SK-N-SH (cell line): ENCODE data around the gene FAT1. TPM values are rescaled to one million over a fixed set of nuclear protein-coding genes. Genes with fewer than 3 reads are reported as not detected.
"Not testable (repeated sequence)": the region's sequence is repeated elsewhere in the genome, so short reads cannot be mapped to it uniquely, and the experiment has no call there.

Experiments used
- CTCF ChIA-PET: fragments of 300-600, 350-600 bp; formaldehyde crosslinking; extraction: SDS; loops from one replicate; lab custom pipeline; 2021; lab: Yijun Ruan, JAX
- POLR2A ChIA-PET: fragments of 350-600 bp; sonication (Branson Sonifier 250); formaldehyde crosslinking; extraction: SDS; loops from one replicate; lab custom pipeline; 2020; ENCODE audit warnings: antibody characterized with exemption, inconsistent platforms; lab: Yijun Ruan, JAX
- DNase-seq: peaks from one replicate; pipeline ENCODE4 v3.0.0; 2012
- H2AFZ ChIP-seq: fragments of 200-600 bp; sonication (generic); 2 replicates; pipeline ENCODE4 v1.8.1; 2016; ENCODE audit warnings: antibody characterized with exemption, mild to moderate bottlenecking, low read depth
- H3F3A ChIP-seq: fragments of 200-600 bp; sonication (generic); replicated peaks from 2 replicates; pipeline ENCODE3; 2016; ENCODE audit warnings: antibody characterized with exemption, mild to moderate bottlenecking; ENCODE audit not compliant: insufficient read depth
- H3K27ac ChIP-seq, 2 experiments: fragments of 200-500 bp in 1 of 2; fragments of 200-600 bp in 1 of 2; sonication (Bioruptor generic) in 1 of 2; sonication (generic), shearing (Covaris generic) in 1 of 2; 2 replicates each; pipeline versions ENCODE4 v1.5.1 to v1.6.1; 2014 to 2016; ENCODE audit warnings: low read depth in 2 of 2, inconsistent platforms in 1 of 2, low read length in 1 of 2, mild to moderate bottlenecking in 1 of 2, mixed read lengths in 1 of 2
- H3K27me3 ChIP-seq: fragments of 200-600 bp; sonication (generic), shearing (Covaris generic); 2 replicates; pipeline ENCODE4 v1.6.1; 2016; ENCODE audit warnings: mixed run types; ENCODE audit not compliant: insufficient read depth
- H3K36me3 ChIP-seq, 2 experiments: fragments of 200-500 bp in 1 of 2; fragments of 200-600 bp in 1 of 2; sonication (Bioruptor generic) in 1 of 2; sonication (generic) in 1 of 2; replicated peaks in 1 of 2; 2 replicates each; pipeline versions ENCODE3 to v1.5.1; 2014 to 2016; ENCODE audit warnings: low read length in 1 of 2, mild to moderate bottlenecking in 1 of 2; ENCODE audit not compliant: insufficient read depth in 2 of 2, control insufficient read depth in 1 of 2
- H3K4me1 ChIP-seq, 2 experiments: fragments of 200-500 bp in 1 of 2; fragments of 200-600 bp in 1 of 2; sonication (Bioruptor generic) in 1 of 2; sonication (generic), shearing (Covaris generic) in 1 of 2; 2 replicates each; pipeline versions ENCODE4 v1.5.1 to v1.6.1; 2014 to 2016; ENCODE audit warnings: low read depth in 1 of 2, low read length in 1 of 2, mixed run types in 1 of 2; ENCODE audit not compliant: insufficient read depth in 2 of 2, control insufficient read depth in 1 of 2
- H3K4me2 ChIP-seq: fragments of 200-600 bp; sonication (generic), shearing (Covaris generic); 2 replicates; pipeline ENCODE4 v1.6.1; 2017; ENCODE audit warnings: mixed run types
- H3K4me3 ChIP-seq, 2 experiments: fragments of 200-500 bp in 1 of 2; fragments of 200-600 bp in 1 of 2; sonication (Bioruptor generic) in 1 of 2; sonication (generic), shearing (Covaris generic) in 1 of 2; 2 replicates each; pipeline versions ENCODE4 v1.5.1 to v1.8.1; 2014 to 2016; ENCODE audit warnings: low read depth in 2 of 2, inconsistent platforms in 1 of 2, low read length in 1 of 2, mild to moderate bottlenecking in 1 of 2, mixed read lengths in 1 of 2, moderate library complexity in 1 of 2
- H3K79me2 ChIP-seq: fragments of 200-600 bp; sonication (generic); 2 replicates; pipeline ENCODE4 v1.8.1; 2017; ENCODE audit warnings: mild to moderate bottlenecking; ENCODE audit not compliant: insufficient read depth
- H3K9ac ChIP-seq: fragments of 200-600 bp; sonication (generic); 2 replicates; pipeline ENCODE4 v1.6.1; 2017; ENCODE audit warnings: mixed run types
- H3K9me2 ChIP-seq: fragments of 200-600 bp; sonication (generic); 2 replicates; pipeline ENCODE4 v1.6.1; 2017; ENCODE audit warnings: mixed run types
- H3K9me3 ChIP-seq: fragments of 200-600 bp; sonication (generic); 2 replicates; pipeline ENCODE4 v1.6.1; 2017; ENCODE audit warnings: mixed run types, mild to moderate bottlenecking, moderate library complexity
- H4K20me1 ChIP-seq: fragments of 200-600 bp; sonication (generic); 2 replicates; pipeline ENCODE4 v1.6.1; 2017; ENCODE audit warnings: mild to moderate bottlenecking, mixed run types; ENCODE audit not compliant: insufficient read depth
- CHD2 ChIP-seq: fragments of 150-350 bp; IDR thresholded peaks from 2 replicates; pipeline ENCODE4 v1.6.1; 2018; ENCODE audit warnings: low read length; ENCODE audit not compliant: partially characterized antibody
- ELF1 ChIP-seq: IDR thresholded peaks from 2 replicates; pipeline ENCODE4 v1.4.0; 2012
- EP300 ChIP-seq, 2 experiments: IDR thresholded peaks; 2 replicates each; pipeline versions ENCODE4 v1.4.0 to v1.6.1; 2012; ENCODE audit warnings: borderline replicate concordance in 1 of 2, low read depth in 1 of 2, low read length in 1 of 2
- FOXJ3 ChIP-seq: sonication (generic); formaldehyde crosslinking; IDR thresholded peaks from 2 replicates; pipeline ENCODE4 v1.5.1; 2020; ENCODE audit warnings: mild to moderate bottlenecking, missing genetic modification reagents
- GABPA ChIP-seq: IDR thresholded peaks from 2 replicates; pipeline ENCODE4 v1.4.0; 2012; ENCODE audit warnings: low read depth, mild to moderate bottlenecking
- GATA2 ChIP-seq: sonication (generic); formaldehyde crosslinking; IDR thresholded peaks from 2 replicates; pipeline ENCODE4 v1.5.0; 2020; ENCODE audit warnings: mild to moderate bottlenecking, missing genetic modification reagents
- JUND ChIP-seq: IDR thresholded peaks from 2 replicates; pipeline ENCODE4 v1.4.0; 2012
- MEF2A ChIP-seq: IDR thresholded peaks from 2 replicates; pipeline ENCODE4 v1.4.0; 2012; ENCODE audit warnings: low read depth, borderline replicate concordance
- NFIC ChIP-seq: IDR thresholded peaks from 2 replicates; pipeline ENCODE4 v1.4.0; 2012; ENCODE audit warnings: borderline replicate concordance
- PBX3 ChIP-seq: IDR thresholded peaks from 2 replicates; pipeline ENCODE4; 2012
- RXRA ChIP-seq: IDR thresholded peaks from 2 replicates; pipeline ENCODE4 v1.4.0; 2012; ENCODE audit warnings: low read depth, mild to moderate bottlenecking, borderline replicate concordance
- SMC3 ChIP-seq: IDR thresholded peaks from 2 replicates; pipeline ENCODE4 v1.6.1; 2012; ENCODE audit warnings: low read depth, low read length, improper control_type of control experiment
- TEAD4 ChIP-seq: IDR thresholded peaks from 2 replicates; pipeline ENCODE4 v1.4.0; 2012; ENCODE audit warnings: mild to moderate bottlenecking, borderline replicate concordance; ENCODE audit not compliant: insufficient read depth
- WGBS: methylation state at CpG from one replicate; pipeline ENCODE4 v1.1.6; 2017; ENCODE audit warnings: low lambda C conversion rate; 5-methylcytosine and 5-hydroxymethylcytosine counted together
- polyA plus RNA-seq, 3 experiments: library from polyadenylated mRNA; depleted of rRNA; stranded (reverse); fragments of >200 nt; gene quantifications; 2 replicates each; pipeline ENCODE4 v1.2.3, GENCODE V29; 2012
- TF ChIP-seq, protein P1 (sequence below): fragments of 150-350 bp; IDR thresholded peaks from 2 replicates; pipeline ENCODE4 v1.6.1; 2016; ENCODE audit warnings: mild to moderate bottlenecking, low read depth, low read length
- TF ChIP-seq, protein P2 (sequence below): IDR thresholded peaks from 2 replicates; pipeline ENCODE4 v1.4.0; 2012; ENCODE audit warnings: low read depth
- TF ChIP-seq, protein P3 (sequence below): IDR thresholded peaks from 2 replicates; pipeline ENCODE4 v1.4.0; 2012; ENCODE audit warnings: low read depth, borderline replicate concordance

The FAT1 gene
- polyA plus RNA-seq, 1 of the 3 experiments (the other 2 are of a cell fraction) = 41.3 TPM

- no peak overlapping the region for H3K9ac ChIP-seq
- H3K27ac ChIP-seq = no peak overlapping the region
- 49% methylated on average over 10 of the region's 14 CpGs for WGBS
- H3K4me2 ChIP-seq = no peak overlapping the region
- H3K4me1 ChIP-seq = peaks cover 0 to 5% of the 10 kb centered on the region in 2 experiments; a peak in 2 of 4 replicates
- no peaks in the 10 kb centered on the region for H3K9me3 ChIP-seq
- H3F3A ChIP-seq = no peaks in the 10 kb centered on the region
- POLR2A ChIA-PET = no interaction called here
- H2AFZ ChIP-seq = no peak overlapping the region
- H3K4me3 ChIP-seq = no peak overlapping the region
- H3K9me2 ChIP-seq = no peaks in the 10 kb centered on the region
- TF ChIP-seq, protein P1, sequence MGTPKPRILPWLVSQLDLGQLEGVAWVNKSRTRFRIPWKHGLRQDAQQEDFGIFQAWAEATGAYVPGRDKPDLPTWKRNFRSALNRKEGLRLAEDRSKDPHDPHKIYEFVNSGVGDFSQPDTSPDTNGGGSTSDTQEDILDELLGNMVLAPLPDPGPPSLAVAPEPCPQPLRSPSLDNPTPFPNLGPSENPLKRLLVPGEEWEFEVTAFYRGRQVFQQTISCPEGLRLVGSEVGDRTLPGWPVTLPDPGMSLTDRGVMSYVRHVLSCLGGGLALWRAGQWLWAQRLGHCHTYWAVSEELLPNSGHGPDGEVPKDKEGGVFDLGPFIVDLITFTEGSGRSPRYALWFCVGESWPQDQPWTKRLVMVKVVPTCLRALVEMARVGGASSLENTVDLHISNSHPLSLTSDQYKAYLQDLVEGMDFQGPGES = no peak
- TF ChIP-seq GATA2 (CRISPR knock-in tag) = no peak
- no peak for TF ChIP-seq SMC3
- no peak for TF ChIP-seq MEF2A
- TF ChIP-seq FOXJ3 = no peak
- TF ChIP-seq TEAD4 = no peak
- TF ChIP-seq ELF1 = no peak
- TF ChIP-seq NFIC = no peak
- TF ChIP-seq PBX3 = no peak
- no peak for TF ChIP-seq GABPA
- TF ChIP-seq, protein P2, sequence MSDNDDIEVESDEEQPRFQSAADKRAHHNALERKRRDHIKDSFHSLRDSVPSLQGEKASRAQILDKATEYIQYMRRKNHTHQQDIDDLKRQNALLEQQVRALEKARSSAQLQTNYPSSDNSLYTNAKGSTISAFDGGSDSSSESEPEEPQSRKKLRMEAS = no peak
- no peak for TF ChIP-seq RXRA
- no peak for TF ChIP-seq CHD2
- TF ChIP-seq JUND = no peak
- TF ChIP-seq, protein P3, sequence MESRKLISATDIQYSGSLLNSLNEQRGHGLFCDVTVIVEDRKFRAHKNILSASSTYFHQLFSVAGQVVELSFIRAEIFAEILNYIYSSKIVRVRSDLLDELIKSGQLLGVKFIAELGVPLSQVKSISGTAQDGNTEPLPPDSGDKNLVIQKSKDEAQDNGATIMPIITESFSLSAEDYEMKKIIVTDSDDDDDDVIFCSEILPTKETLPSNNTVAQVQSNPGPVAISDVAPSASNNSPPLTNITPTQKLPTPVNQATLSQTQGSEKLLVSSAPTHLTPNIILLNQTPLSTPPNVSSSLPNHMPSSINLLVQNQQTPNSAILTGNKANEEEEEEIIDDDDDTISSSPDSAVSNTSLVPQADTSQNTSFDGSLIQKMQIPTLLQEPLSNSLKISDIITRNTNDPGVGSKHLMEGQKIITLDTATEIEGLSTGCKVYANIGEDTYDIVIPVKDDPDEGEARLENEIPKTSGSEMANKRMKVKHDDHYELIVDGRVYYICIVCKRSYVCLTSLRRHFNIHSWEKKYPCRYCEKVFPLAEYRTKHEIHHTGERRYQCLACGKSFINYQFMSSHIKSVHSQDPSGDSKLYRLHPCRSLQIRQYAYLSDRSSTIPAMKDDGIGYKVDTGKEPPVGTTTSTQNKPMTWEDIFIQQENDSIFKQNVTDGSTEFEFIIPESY = no peak
- TF ChIP-seq EP300 (IDR thresholded peaks at IDR 0.05; ENCODE audit: borderline replicate concordance in 1 of 2, low read depth in 1 of 2, low read length in 1 of 2) = no peak
- H3K36me3 ChIP-seq = no peaks in the 10 kb centered on the region
- CTCF ChIA-PET = no interaction called here
- no peak for DNase-seq
- H3K79me2 ChIP-seq = peaks cover 35% of the 10 kb centered on the region; the same call in 1 of the 2 replicates
- H4K20me1 ChIP-seq = no peaks in the 10 kb centered on the region
- no peaks in the 10 kb centered on the region; the same call in 1 of the 2 replicates for H3K27me3 ChIP-seq
Observed at GRCh38 chr4:186659935-186660334, 63.7 kb downstream of the FAT1 start.

- DNase-seq, H3K4me2 ChIP-seq, H3K27ac ChIP-seq, H3K9ac ChIP-seq, POLR2A ChIA-PET, H3K9me2 ChIP-seq, H3K9me3 ChIP-seq, CTCF ChIA-PET, H4K20me1 ChIP-seq, H3K4me3 ChIP-seq, H3F3A ChIP-seq, H3K27me3 ChIP-seq, H3K36me3 ChIP-seq, H3K4me1 ChIP-seq, H2AFZ ChIP-seq: not testable (repeated sequence)
- peaks cover 33% of the 10 kb centered on the region; the same call in 1 of the 2 replicates for H3K79me2 ChIP-seq
- 65% methylated on average over 16 of the region's 16 CpGs for WGBS
Observed at GRCh38 chr4:186659456-186659855, 64.2 kb downstream of the FAT1 start.
